T-cell (primary cell): ENCODE data around the gene RAD23B. TPM values are rescaled to one million over a fixed set of nuclear protein-coding genes. Genes with fewer than 3 reads are reported as not detected.

ENCODE experiments used
- ATAC-seq, 4 experiments: fragments of 200-7000 bp in 3 of 4; fragments of 150-1000 bp in 1 of 4; cut with Tn5 transposase; replicated peaks in 1 of 4; 1 replicate in 3 of 4; 2 replicates in 1 of 4; pipeline ENCODE4 v1.10.0; 2021; ENCODE audit warnings: moderate library complexity in 3 of 4, mild to moderate bottlenecking in 2 of 4, moderate number of reproducible peaks in 1 of 4
- CTCF ChIA-PET, 2 donors: fragments of 300-600 bp; sonication (Branson Sonifier 250); formaldehyde crosslinking; loops; one replicate each; lab custom pipeline; 2022; ENCODE audit warnings: antibody characterized with exemption in 2 of 2; lab: Charles Lee
- POLR2A ChIA-PET, 2 donors: fragments of 300-600 bp; sonication (Branson Sonifier 250); formaldehyde crosslinking; loops; one replicate each; lab custom pipeline; 2022; ENCODE audit warnings: antibody characterized with exemption in 2 of 2; lab: Charles Lee
- DNase-seq, 35 experiments: peaks; one replicate each; pipeline versions ENCODE4 v3.0.0 to v3.0.0-alpha.2; 2013 to 2023
- H3K27ac ChIP-seq: one replicate; pipeline ENCODE4 v1.5.1; 2013; ENCODE audit warnings: low read length
- H3K27me3 ChIP-seq, 2 experiments: replicated peaks in 1 of 2; 1 replicate in 1 of 2; 2 replicates in 1 of 2; pipeline versions ENCODE4 v1.6.1 to v1.7.0; 2013; ENCODE audit warnings: low read length in 1 of 2, mixed read lengths in 1 of 2; ENCODE audit not compliant: control insufficient read depth in 2 of 2, insufficient read depth in 2 of 2; ENCODE audit errors: extremely low read depth in 1 of 2
- H3K36me3 ChIP-seq, 2 donors: 1 replicate in 1 of 2; 2 replicates in 1 of 2; pipeline versions ENCODE4 v1.6.1 to v1.7.0; 2013; ENCODE audit warnings: low read length in 1 of 2; ENCODE audit not compliant: control insufficient read depth in 2 of 2, insufficient read depth in 1 of 2; ENCODE audit errors: extremely low read depth in 1 of 2
- H3K4me1 ChIP-seq, 2 experiments: 1 replicate in 1 of 2; 2 replicates in 1 of 2; pipeline versions ENCODE4 v1.6.1 to v1.7.0; 2013; ENCODE audit warnings: low read length in 2 of 2, mixed read lengths in 1 of 2; ENCODE audit not compliant: insufficient read depth in 2 of 2, control insufficient read depth in 1 of 2; ENCODE audit errors: extremely low read depth in 1 of 2
- H3K4me3 ChIP-seq, 2 donors: 1 replicate in 1 of 2; 2 replicates in 1 of 2; pipeline versions ENCODE4 v1.5.1 to v1.7.0; 2013; ENCODE audit warnings: mild to moderate bottlenecking in 2 of 2, low read length in 1 of 2, moderate library complexity in 1 of 2; ENCODE audit not compliant: control insufficient read depth in 1 of 2; ENCODE audit errors: extremely low read depth in 1 of 2
- H3K9me3 ChIP-seq: 2 replicates; pipeline ENCODE4 v1.7.0; 2013
- H3K27ac Mint-ChIP-seq, 2 donors: one replicate each; pipeline ENCODE4 v1.8.0; 2020 to 2021; ENCODE audit warnings: mild to moderate bottlenecking in 2 of 2, mixed read lengths in 2 of 2
- H3K27me3 Mint-ChIP-seq, 2 donors: one replicate each; pipeline ENCODE4 v1.8.0; 2021 to 2022; ENCODE audit warnings: mixed read lengths in 2 of 2
- H3K36me3 Mint-ChIP-seq: one replicate; pipeline ENCODE4 v1.8.0; 2021; ENCODE audit warnings: mixed read lengths
- H3K4me1 Mint-ChIP-seq, 3 donors: one replicate each; pipeline ENCODE4 v1.8.0; 2020 to 2022; ENCODE audit warnings: mixed read lengths in 3 of 3, mild to moderate bottlenecking in 1 of 3
- H3K4me3 Mint-ChIP-seq, 3 donors: one replicate each; pipeline ENCODE4 v1.8.0; 2020 to 2022; ENCODE audit warnings: mild to moderate bottlenecking in 3 of 3, mixed read lengths in 3 of 3, moderate library complexity in 3 of 3
- H3K9me3 Mint-ChIP-seq, 3 donors: one replicate each; pipeline ENCODE4 v1.8.0; 2020 to 2022; ENCODE audit warnings: mixed read lengths in 3 of 3
- WGBS: methylation state at CpG from one replicate; pipeline ENCODE4 v1.1.5; 2013; ENCODE audit warnings: missing lambda C conversion rate; ENCODE audit not compliant: insufficient coverage; 5-methylcytosine and 5-hydroxymethylcytosine counted together
- total RNA-seq, 35 experiments: library from RNA in 6 of 35; stranded (reverse) in 6 of 35; fragments of 120-200 nt in 1 of 35; gene quantifications; one replicate each; pipeline versions ENCODE4 v1.2.1 to v1.2.4 and lab custom pipeline; 2013 to 2026

The RAD23B gene
- total RNA-seq, 5 donors from 2014 or later (not counting 1 experiment from before 2014, with no cell fraction given), result 55.0 to 68.4 (median 56.2) TPM

GRCh38 chr9:107361816-107362215 lies 78.7 kb downstream of the RAD23B start:
- ChIA-PET POLR2A (no interaction called here), CTCF (interaction anchor here in 1 of 2 donors (0.8 kb wide), 1 partner anchor 14 kb away, joined by 3 read pairs; no protein-coding TSS in a partner anchor)
- H3K4me3 ChIP-seq, result no peak overlapping the region
- peaks cover 5 to 7% of the 10 kb centered on the region in 2 donors for H3K27me3 Mint-ChIP-seq
- ATAC-seq (no peak), DNase-seq (no peak)
- no peak overlapping the region for H3K27ac ChIP-seq
- H3K36me3 Mint-ChIP-seq, result no peaks in the 10 kb centered on the region
- no peaks in the 10 kb centered on the region for H3K9me3 Mint-ChIP-seq
- no peak overlapping the region for H3K27ac Mint-ChIP-seq
- no peak overlapping the region for H3K4me3 Mint-ChIP-seq
- no peaks in the 10 kb centered on the region for H3K9me3 ChIP-seq
- H3K27me3 ChIP-seq, result peaks cover 0 to 22% of the 10 kb centered on the region in 2 experiments
- H3K4me1 ChIP-seq, result no peaks in the 10 kb centered on the region
- 64% methylated on average over 4 of the region's 4 CpGs for WGBS
- H3K4me1 Mint-ChIP-seq, result no peaks in the 10 kb centered on the region
- H3K36me3 ChIP-seq, result no peaks in the 10 kb centered on the region

- Mint-ChIP-seq H3K27me3 (peaks cover 10 to 12% of the 10 kb centered on the region in 2 donors), H3K27ac (no peak overlapping the region), H3K4me3 (no peak overlapping the region), H3K4me1 (no peaks in the 10 kb centered on the region), H3K36me3 (no peaks in the 10 kb centered on the region), H3K9me3 (no peaks in the 10 kb centered on the region)
- Histone ChIP-seq H3K9me3 (no peaks in the 10 kb centered on the region), H3K27ac (no peak overlapping the region), H3K4me3 (no peak overlapping the region), H3K36me3 (no peaks in the 10 kb centered on the region), H3K4me1 (no peaks in the 10 kb centered on the region), H3K27me3 (peaks cover 0 to 20% of the 10 kb centered on the region in 2 experiments)
- 90% methylated on average over 3 of the region's 10 CpGs for WGBS
- POLR2A ChIA-PET, result no interaction called here
- no peak for ATAC-seq
- DNase-seq, result no peak
- CTCF ChIA-PET, result no interaction called here
Observed at GRCh38 chr9:107363516-107364152, 80.6 kb downstream of the RAD23B start.

- no peaks in the 10 kb centered on the region for H3K36me3 ChIP-seq
- ATAC-seq (peak in 1 of 4 experiments; percentile 13), DNase-seq (no peak)
- POLR2A ChIA-PET, result no interaction called here
- no peak overlapping the region for H3K27ac ChIP-seq
- WGBS, result no CpG with 5 or more reads among the region's 7 CpGs
- Mint-ChIP-seq H3K4me3 (no peak overlapping the region), H3K9me3 (no peaks in the 10 kb centered on the region), H3K36me3 (no peaks in the 10 kb centered on the region), H3K27me3 (peaks cover 17 to 22% of the 10 kb centered on the region in 2 donors), H3K27ac (no peak overlapping the region), H3K4me1 (no peaks in the 10 kb centered on the region)
- peaks cover 0 to 15% of the 10 kb centered on the region in 2 experiments for H3K27me3 ChIP-seq
- no peaks in the 10 kb centered on the region for H3K4me1 ChIP-seq
- H3K9me3 ChIP-seq, result no peaks in the 10 kb centered on the region
- CTCF ChIA-PET, result no interaction called here
- no peak overlapping the region for H3K4me3 ChIP-seq
Observed at GRCh38 chr9:107367727-107368502, 84.8 kb downstream of the RAD23B start.

GRCh38 chr9:107368696-107369095 lies 85.6 kb downstream of the RAD23B start:
- Mint-ChIP-seq H3K4me1 (no peaks in the 10 kb centered on the region), H3K27me3 (peaks cover 17 to 22% of the 10 kb centered on the region in 2 donors), H3K27ac (no peak overlapping the region), H3K4me3 (no peak overlapping the region), H3K36me3 (no peaks in the 10 kb centered on the region), H3K9me3 (no peaks in the 10 kb centered on the region)
- DNase-seq (no peak), ATAC-seq (no peak)
- Histone ChIP-seq H3K9me3 (no peaks in the 10 kb centered on the region), H3K4me3 (no peak overlapping the region), H3K4me1 (no peaks in the 10 kb centered on the region), H3K27me3 (peaks cover 0 to 15% of the 10 kb centered on the region in 2 experiments), H3K36me3 (no peaks in the 10 kb centered on the region), H3K27ac (no peak overlapping the region)
- ChIA-PET POLR2A (no interaction called here), CTCF (no interaction called here)
- 80% methylated on average over 6 of the region's 9 CpGs for WGBS

- peaks cover 4 to 10% of the 10 kb centered on the region in 2 donors for H3K27me3 Mint-ChIP-seq
- H3K9me3 Mint-ChIP-seq, result no peaks in the 10 kb centered on the region
- CTCF ChIA-PET, result no interaction called here
- H3K36me3 Mint-ChIP-seq, result no peaks in the 10 kb centered on the region
- H3K4me3 ChIP-seq, result no peak overlapping the region
- 75% methylated on average over 2 of the region's 2 CpGs for WGBS
- H3K4me3 Mint-ChIP-seq, result no peak overlapping the region
- no peaks in the 10 kb centered on the region for H3K9me3 ChIP-seq
- H3K27me3 ChIP-seq, result no peaks in the 10 kb centered on the region
- no peaks in the 10 kb centered on the region for H3K4me1 ChIP-seq
- POLR2A ChIA-PET, result no interaction called here
- DNase-seq (no peak), ATAC-seq (no peak)
- no peaks in the 10 kb centered on the region for H3K36me3 ChIP-seq
- H3K4me1 Mint-ChIP-seq, result no peaks in the 10 kb centered on the region
- H3K27ac Mint-ChIP-seq, result no peak overlapping the region
- no peak overlapping the region for H3K27ac ChIP-seq
Observed at GRCh38 chr9:107373809-107374208, 90.7 kb downstream of the RAD23B start.

- POLR2A ChIA-PET, result no interaction called here
- Mint-ChIP-seq H3K4me1 (no peaks in the 10 kb centered on the region), H3K9me3 (no peaks in the 10 kb centered on the region), H3K27me3 (peaks cover 0 to 10% of the 10 kb centered on the region in 2 donors), H3K4me3 (no peak overlapping the region), H3K27ac (no peak overlapping the region), H3K36me3 (no peaks in the 10 kb centered on the region)
- H3K36me3 ChIP-seq, result no peaks in the 10 kb centered on the region
- DNase-seq, result no peak
- ATAC-seq, result no peak
- CTCF ChIA-PET, result no interaction called here
- no peaks in the 10 kb centered on the region for H3K4me1 ChIP-seq
- no peaks in the 10 kb centered on the region for H3K9me3 ChIP-seq
- no peak overlapping the region for H3K4me3 ChIP-seq
- 41% methylated on average over 3 of the region's 3 CpGs for WGBS
- H3K27me3 ChIP-seq, result peaks cover 0 to 4% of the 10 kb centered on the region in 2 experiments
- no peak overlapping the region for H3K27ac ChIP-seq
Observed at GRCh38 chr9:107375001-107375400, 91.9 kb downstream of the RAD23B start.
